Peyer's patch (tissue), 4 donors: ENCODE measurements around the gene PPP1R11.

ENCODE experiments used
- POLR2A ChIP-seq, 2 donors: fragments of 450-650 bp; IDR thresholded peaks; one replicate each; pipeline ENCODE4 v1.5.1; 2017; ENCODE audit warnings: antibody characterized with exemption in 2 of 2, mild to moderate bottlenecking in 2 of 2, moderate library complexity in 2 of 2
- TF ChIP-seq, protein P1 (sequence below), 6 experiments: fragments of 450-650 bp in 4 of 6; fragments of 200-600 bp in 2 of 6; sonication (generic) in 1 of 6; IDR thresholded peaks; one replicate each; pipeline ENCODE4 v1.5.1; 2017 to 2019; ENCODE audit warnings: antibody characterized with exemption in 6 of 6, mild to moderate bottlenecking in 3 of 6, moderate library complexity in 1 of 6

DNA sequence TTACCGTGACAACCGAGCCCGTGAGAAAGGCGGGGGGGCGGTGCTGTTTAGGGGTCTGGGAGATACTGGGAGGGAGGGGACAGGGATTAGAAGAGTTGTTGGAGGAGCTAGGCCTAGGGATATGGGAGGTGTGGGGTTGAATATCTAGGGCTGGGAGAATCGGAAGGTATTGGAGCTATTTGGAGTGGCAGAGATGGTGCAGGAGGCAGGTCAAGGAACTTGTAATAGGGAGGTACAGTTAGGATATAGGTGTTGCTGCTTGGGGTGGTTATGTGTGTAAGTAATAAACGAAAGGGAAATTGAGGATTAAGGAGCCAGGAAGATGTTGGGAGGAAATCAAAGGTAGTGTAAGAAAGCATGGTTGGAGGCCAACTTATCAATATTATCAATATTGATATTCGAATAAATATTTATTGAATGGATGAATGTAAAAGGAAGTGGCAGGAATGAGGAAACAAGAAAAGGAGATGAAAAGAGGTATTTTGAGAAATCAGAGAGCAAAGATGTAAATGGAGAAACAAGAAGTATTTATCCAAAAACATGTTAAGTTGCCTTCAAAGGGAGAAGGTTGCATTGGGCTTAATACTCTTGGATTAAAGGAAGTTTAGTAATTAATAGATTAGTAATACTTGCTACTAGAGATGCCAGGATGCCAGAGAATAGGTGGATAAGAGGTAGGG, 602 bp downstream of the PPP1R11 start:
- TF ChIP-seq, protein P1, sequence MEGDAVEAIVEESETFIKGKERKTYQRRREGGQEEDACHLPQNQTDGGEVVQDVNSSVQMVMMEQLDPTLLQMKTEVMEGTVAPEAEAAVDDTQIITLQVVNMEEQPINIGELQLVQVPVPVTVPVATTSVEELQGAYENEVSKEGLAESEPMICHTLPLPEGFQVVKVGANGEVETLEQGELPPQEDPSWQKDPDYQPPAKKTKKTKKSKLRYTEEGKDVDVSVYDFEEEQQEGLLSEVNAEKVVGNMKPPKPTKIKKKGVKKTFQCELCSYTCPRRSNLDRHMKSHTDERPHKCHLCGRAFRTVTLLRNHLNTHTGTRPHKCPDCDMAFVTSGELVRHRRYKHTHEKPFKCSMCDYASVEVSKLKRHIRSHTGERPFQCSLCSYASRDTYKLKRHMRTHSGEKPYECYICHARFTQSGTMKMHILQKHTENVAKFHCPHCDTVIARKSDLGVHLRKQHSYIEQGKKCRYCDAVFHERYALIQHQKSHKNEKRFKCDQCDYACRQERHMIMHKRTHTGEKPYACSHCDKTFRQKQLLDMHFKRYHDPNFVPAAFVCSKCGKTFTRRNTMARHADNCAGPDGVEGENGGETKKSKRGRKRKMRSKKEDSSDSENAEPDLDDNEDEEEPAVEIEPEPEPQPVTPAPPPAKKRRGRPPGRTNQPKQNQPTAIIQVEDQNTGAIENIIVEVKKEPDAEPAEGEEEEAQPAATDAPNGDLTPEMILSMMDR (IDR thresholded peaks at IDR 0.05) = no peak
- TF ChIP-seq POLR2A (IDR thresholded peaks at IDR 0.05) = no peak
